Measurements from ENCODE around the gene CYP27A1.
"Not testable (repeated sequence)": the region's sequence is repeated elsewhere in the genome, so short reads cannot be mapped to it uniquely, and the experiment has no call there.

Gene CYP27A1

GRCh38 chr2:218832520-218832919 lies 50.6 kb downstream of the CYP27A1 start:
- no peak for DNase-seq

- no peak for DNase-seq
Observed at GRCh38 chr2:218833023-218833609, 51.2 kb downstream of the CYP27A1 start.

- no peak for DNase-seq
Observed at GRCh38 chr2:218834685-218835084, 52.7 kb downstream of the CYP27A1 start.

- no peak for DNase-seq
Observed at GRCh38 chr2:218837495-218837894, 55.5 kb downstream of the CYP27A1 start.

GRCh38 chr2:218839430-218839829 lies 57.5 kb downstream of the CYP27A1 start:
- DNase-seq: no peak

- DNase-seq: no peak
Observed at GRCh38 chr2:218839888-218840287, 57.9 kb downstream of the CYP27A1 start.

GRCh38 chr2:218844334-218844733 lies 62.4 kb downstream of the CYP27A1 start:
- DNase-seq: not testable (repeated sequence)

- not testable (repeated sequence) for DNase-seq
Observed at GRCh38 chr2:218846963-218847362, 65.0 kb downstream of the CYP27A1 start.

- no peak for DNase-seq
Observed at GRCh38 chr2:218849721-218850120, 67.8 kb downstream of the CYP27A1 start.

GRCh38 chr2:218850796-218851195 lies 68.8 kb downstream of the CYP27A1 start:
- no peak for DNase-seq

GRCh38 chr2:218851286-218851685 lies 69.3 kb downstream of the CYP27A1 start:
- no peak for DNase-seq

GRCh38 chr2:218852911-218853667 lies 71.1 kb downstream of the CYP27A1 start:
- no peak for DNase-seq

- no peak for DNase-seq
Observed at GRCh38 chr2:218853766-218854165, 71.8 kb downstream of the CYP27A1 start.

- DNase-seq: no peak
Observed at GRCh38 chr2:218854860-218855259, 72.9 kb downstream of the CYP27A1 start.

GRCh38 chr2:218855305-218856166 lies 73.6 kb downstream of the CYP27A1 start:
- no peak for DNase-seq

- DNase-seq: no peak
Observed at GRCh38 chr2:218856167-218856895, 74.4 kb downstream of the CYP27A1 start.

GRCh38 chr2:218856896-218857243 lies 74.9 kb downstream of the CYP27A1 start:
- no peak for DNase-seq

GRCh38 chr2:218857371-218858137 lies 75.6 kb downstream of the CYP27A1 start:
- no peak for DNase-seq

GRCh38 chr2:218858138-218858445 lies 76.1 kb downstream of the CYP27A1 start:
- no peak for DNase-seq

GRCh38 chr2:218858671-218859555 lies 77.0 kb downstream of the CYP27A1 start:
- no peak for DNase-seq

GRCh38 chr2:218859556-218859987 lies 77.6 kb downstream of the CYP27A1 start, which contains the start of gene WNT6:
Gene WNT6, plus strand, starts transcription at chr2:218859805. Its CDS starts 233 bp downstream, at chr2:218860038.
- no peak for DNase-seq

Measured in NCI-H2081 treated with DMSO at 0.1 percent for 48 hours (cell line).